ENCODE measurements around the gene BAIAP2.

DNA sequence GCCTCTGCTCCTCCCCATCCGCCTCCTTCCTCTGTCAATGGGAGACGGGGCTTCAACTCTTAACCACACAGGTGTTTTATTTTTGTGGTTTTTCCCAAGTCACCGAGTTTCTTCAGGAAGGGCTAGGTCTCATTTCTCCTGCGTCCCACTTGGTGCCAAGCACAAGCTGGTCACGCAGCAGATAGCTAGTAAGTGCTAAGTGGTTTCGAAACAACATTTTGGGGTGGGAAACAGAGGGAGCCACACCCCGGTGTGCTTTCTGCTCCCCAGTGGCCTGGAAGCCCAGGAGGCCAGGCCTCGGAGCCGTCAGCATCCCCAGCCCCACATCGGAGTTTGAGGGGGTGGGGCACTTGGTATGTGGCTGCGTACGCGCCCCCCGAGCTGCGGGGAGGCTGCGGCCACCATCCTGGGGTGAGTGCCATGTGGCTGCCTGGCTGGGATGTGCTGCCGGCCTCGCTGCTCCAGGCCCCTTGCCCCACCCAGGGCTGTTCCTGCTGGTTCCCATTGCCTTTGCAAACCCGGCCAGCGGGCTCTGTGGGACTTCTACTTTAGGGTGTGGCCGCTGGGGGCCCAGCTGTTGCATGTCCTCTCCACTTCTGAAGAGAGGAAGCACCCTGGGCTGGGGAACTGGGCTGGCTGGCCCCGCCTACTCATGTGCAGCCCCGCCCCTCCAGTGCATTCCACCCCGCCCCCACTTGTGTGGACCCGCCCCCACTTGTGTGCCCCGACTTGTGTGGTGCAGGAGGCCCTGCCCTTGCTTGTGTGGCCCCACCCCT, 55.6 kb downstream of the BAIAP2 start:
- TF ChIP-seq, protein P1, sequence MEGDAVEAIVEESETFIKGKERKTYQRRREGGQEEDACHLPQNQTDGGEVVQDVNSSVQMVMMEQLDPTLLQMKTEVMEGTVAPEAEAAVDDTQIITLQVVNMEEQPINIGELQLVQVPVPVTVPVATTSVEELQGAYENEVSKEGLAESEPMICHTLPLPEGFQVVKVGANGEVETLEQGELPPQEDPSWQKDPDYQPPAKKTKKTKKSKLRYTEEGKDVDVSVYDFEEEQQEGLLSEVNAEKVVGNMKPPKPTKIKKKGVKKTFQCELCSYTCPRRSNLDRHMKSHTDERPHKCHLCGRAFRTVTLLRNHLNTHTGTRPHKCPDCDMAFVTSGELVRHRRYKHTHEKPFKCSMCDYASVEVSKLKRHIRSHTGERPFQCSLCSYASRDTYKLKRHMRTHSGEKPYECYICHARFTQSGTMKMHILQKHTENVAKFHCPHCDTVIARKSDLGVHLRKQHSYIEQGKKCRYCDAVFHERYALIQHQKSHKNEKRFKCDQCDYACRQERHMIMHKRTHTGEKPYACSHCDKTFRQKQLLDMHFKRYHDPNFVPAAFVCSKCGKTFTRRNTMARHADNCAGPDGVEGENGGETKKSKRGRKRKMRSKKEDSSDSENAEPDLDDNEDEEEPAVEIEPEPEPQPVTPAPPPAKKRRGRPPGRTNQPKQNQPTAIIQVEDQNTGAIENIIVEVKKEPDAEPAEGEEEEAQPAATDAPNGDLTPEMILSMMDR (IDR thresholded peaks at IDR 0.05; ENCODE audit: insufficient read depth, low read depth, low read length): no peak
- no peak for TF ChIP-seq EZH2 (IDR thresholded peaks at IDR 0.05; ENCODE audit: insufficient read depth, low read length)
